Brain microvascular endothelial cell (primary cell): ENCODE results near the gene MCHR1.
"Not testable (repeated sequence)": the region's sequence is repeated elsewhere in the genome, so short reads cannot be mapped to it uniquely, and the experiment has no call there.

Experiments used
- DNase-seq: peaks from one replicate; pipeline ENCODE4 v3.0.0-alpha.2; 2020
- H3K27ac ChIP-seq: fragments of 250-450 bp; sonication (Bioruptor Pico); 2 replicates; pipeline ENCODE4 v1.5.1; 2020; ENCODE audit warnings: mild to moderate bottlenecking, moderate library complexity
- H3K27me3 ChIP-seq: fragments of 250-450 bp; sonication (Bioruptor Pico); replicated peaks from 2 replicates; pipeline ENCODE4 v1.5.1; 2020; ENCODE audit warnings: mild to moderate bottlenecking
- H3K36me3 ChIP-seq: fragments of 250-450 bp; sonication (Bioruptor Pico); replicated peaks from 2 replicates; pipeline ENCODE4 v1.5.1; 2020; ENCODE audit warnings: mild to moderate bottlenecking
- H3K4me3 ChIP-seq: 2 replicates; pipeline ENCODE4 v1.5.1; 2011; ENCODE audit warnings: low read depth, mild to moderate bottlenecking, control low read depth, low read length, moderate library complexity
- in situ Hi-C: cut with HindIII; loops from 2 replicates; pipeline ENCODE4 v1.10.0; 2017; ENCODE audit warnings: low sequenced_read_pairs, low pct_ligation_motif_present
- TF ChIP-seq, protein P1 (sequence below): IDR thresholded peaks from 2 replicates; pipeline ENCODE4 v1.5.1; 2011; ENCODE audit warnings: low read depth, mild to moderate bottlenecking, moderate library complexity, low read length, control low read depth, inconsistent platforms; ENCODE audit errors: missing control alignments

The MCHR1 gene

DNA sequence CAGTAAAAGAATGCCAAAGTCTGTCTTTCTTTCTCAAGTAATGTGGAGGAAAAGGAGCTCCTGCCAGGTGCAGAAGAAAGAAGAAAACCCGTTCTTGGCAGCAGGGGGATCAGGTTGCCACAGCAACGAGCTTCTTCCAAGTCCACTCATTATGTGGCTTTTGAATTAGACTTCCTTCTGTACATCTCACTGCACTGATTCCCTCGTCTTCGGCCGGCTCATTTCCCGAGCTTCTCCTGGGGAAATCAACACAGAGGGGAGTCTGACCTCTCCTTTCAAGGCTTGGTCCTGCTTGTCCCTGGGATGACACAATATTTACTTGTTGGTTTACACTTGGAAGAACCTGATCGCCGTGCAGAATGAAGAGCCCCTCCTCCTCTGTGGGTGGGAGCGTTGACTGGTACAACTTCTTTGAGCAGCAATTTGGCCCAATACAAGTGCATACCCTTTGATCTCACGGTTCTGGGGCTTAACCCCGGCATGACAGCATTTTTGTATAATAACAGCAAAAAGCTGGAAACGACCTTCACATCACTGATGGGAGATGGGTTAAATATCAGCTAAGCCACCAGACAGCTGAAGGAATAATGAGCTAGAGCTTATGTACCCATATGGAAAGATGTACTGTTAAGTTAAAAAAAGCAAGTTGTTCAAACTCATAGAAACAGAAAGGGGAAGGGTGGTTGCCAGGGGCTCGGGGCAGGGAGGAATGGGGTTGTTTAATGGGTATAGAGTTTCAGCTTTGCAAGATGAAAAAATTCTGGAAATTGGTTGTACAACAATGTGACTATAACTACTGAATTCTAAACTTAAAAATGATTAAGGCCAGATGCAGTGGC is 35.4 kb downstream of the MCHR1 start:
- no peaks in the 10 kb centered on the region for H3K36me3 ChIP-seq
- no peak overlapping the region for H3K27ac ChIP-seq
- peaks cover 16% of the 10 kb centered on the region for H3K27me3 ChIP-seq
- TF ChIP-seq, protein P1, sequence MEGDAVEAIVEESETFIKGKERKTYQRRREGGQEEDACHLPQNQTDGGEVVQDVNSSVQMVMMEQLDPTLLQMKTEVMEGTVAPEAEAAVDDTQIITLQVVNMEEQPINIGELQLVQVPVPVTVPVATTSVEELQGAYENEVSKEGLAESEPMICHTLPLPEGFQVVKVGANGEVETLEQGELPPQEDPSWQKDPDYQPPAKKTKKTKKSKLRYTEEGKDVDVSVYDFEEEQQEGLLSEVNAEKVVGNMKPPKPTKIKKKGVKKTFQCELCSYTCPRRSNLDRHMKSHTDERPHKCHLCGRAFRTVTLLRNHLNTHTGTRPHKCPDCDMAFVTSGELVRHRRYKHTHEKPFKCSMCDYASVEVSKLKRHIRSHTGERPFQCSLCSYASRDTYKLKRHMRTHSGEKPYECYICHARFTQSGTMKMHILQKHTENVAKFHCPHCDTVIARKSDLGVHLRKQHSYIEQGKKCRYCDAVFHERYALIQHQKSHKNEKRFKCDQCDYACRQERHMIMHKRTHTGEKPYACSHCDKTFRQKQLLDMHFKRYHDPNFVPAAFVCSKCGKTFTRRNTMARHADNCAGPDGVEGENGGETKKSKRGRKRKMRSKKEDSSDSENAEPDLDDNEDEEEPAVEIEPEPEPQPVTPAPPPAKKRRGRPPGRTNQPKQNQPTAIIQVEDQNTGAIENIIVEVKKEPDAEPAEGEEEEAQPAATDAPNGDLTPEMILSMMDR: peak; percentile 22
- in situ Hi-C loops: no loop called here
- H3K4me3 ChIP-seq: no peak overlapping the region
- DNase-seq: peak; percentile 34

GRCh38 chr22:40716116-40716515 is 36.8 kb downstream of the MCHR1 start:
- in situ Hi-C loops: no loop called here
- H3K36me3 ChIP-seq: no peaks in the 10 kb centered on the region
- DNase-seq: no peak
- H3K27me3 ChIP-seq: peaks cover 18% of the 10 kb centered on the region
- no peak overlapping the region for H3K4me3 ChIP-seq
- TF ChIP-seq, protein P1: no peak
- no peak overlapping the region for H3K27ac ChIP-seq

- H3K36me3 ChIP-seq, DNase-seq, H3K4me3 ChIP-seq, H3K27ac ChIP-seq, in situ Hi-C loops: not testable (repeated sequence)
- peaks cover 18% of the 10 kb centered on the region for H3K27me3 ChIP-seq
These were observed 38.4 kb downstream of the MCHR1 start for GRCh38 chr22:40717657-40718056.

GRCh38 chr22:40718250-40719204 is 39.2 kb downstream of the MCHR1 start:
- DNase-seq: no peak
- no peak overlapping the region for H3K27ac ChIP-seq
- peaks cover 14% of the 10 kb centered on the region for H3K27me3 ChIP-seq
- H3K36me3 ChIP-seq: no peaks in the 10 kb centered on the region
- H3K4me3 ChIP-seq: no peak overlapping the region
- in situ Hi-C loops: no loop called here
- TF ChIP-seq, protein P1: no peak

- H3K27ac ChIP-seq: no peak overlapping the region
- no peaks in the 10 kb centered on the region for H3K36me3 ChIP-seq
- H3K4me3 ChIP-seq: no peak overlapping the region
- H3K27me3 ChIP-seq: peaks cover 14% of the 10 kb centered on the region
- TF ChIP-seq, protein P1: no peak
- in situ Hi-C loops: no loop called here
- DNase-seq: no peak
These were observed 40.3 kb downstream of the MCHR1 start for GRCh38 chr22:40719599-40719998.

GRCh38 chr22:40720156-40720537 is 40.9 kb downstream of the MCHR1 start:
- H3K36me3 ChIP-seq, H3K27ac ChIP-seq, in situ Hi-C loops, DNase-seq, H3K4me3 ChIP-seq: not testable (repeated sequence)
- peaks cover 14% of the 10 kb centered on the region for H3K27me3 ChIP-seq
